Stimulated activated CD4-positive, alpha-beta T cell treated with anti-CD3 and anti-CD28 coated beads, Interleukin-2, amount 100 ng/mL, for 24 hours (primary cell): ENCODE data around the gene FAT2.

Experiments used
- DNase-seq, 2 donors: peaks; one replicate each; pipeline ENCODE4 v3.0.0-alpha.2; 2020

FAT2 gene

GRCh38 chr5:151553130-151553670 lies 37.9 kb downstream of the FAT2 start:
- DNase-seq, result no peak

GRCh38 chr5:151551985-151552384 lies 39.1 kb downstream of the FAT2 start:
- DNase-seq, result no peak

GRCh38 chr5:151550146-151550545 lies 41.0 kb downstream of the FAT2 start:
- DNase-seq, result no peak

GRCh38 chr5:151549713-151550112 lies 41.4 kb downstream of the FAT2 start:
- no peak for DNase-seq

GRCh38 chr5:151547364-151547763 lies 43.8 kb downstream of the FAT2 start:
- DNase-seq, result no peak

- no peak for DNase-seq
Observed at GRCh38 chr5:151541571-151541970, 49.6 kb downstream of the FAT2 start.
